Spleen (tissue), 11 donors: Measurements from ENCODE around the gene WSCD2. TPM values are rescaled to one million over a fixed set of nuclear protein-coding genes. Genes with fewer than 3 reads are reported as not detected.

Experiments used
- DNase-seq: peaks from one replicate; pipeline ENCODE4 v3.0.0-alpha.2; 2020
- H3K27ac ChIP-seq, 8 donors: fragments of 200-600 bp; sonication (generic) in 7 of 8; 1 replicate in 4 of 8; 2 replicates in 4 of 8; pipeline versions ENCODE4 v1.5.0 to v1.8.0; 2016 to 2021; ENCODE audit warnings: inconsistent platforms in 4 of 8, mild to moderate bottlenecking in 4 of 8, moderate library complexity in 1 of 8
- H3K27me3 ChIP-seq, 7 donors: fragments of 200-600 bp; sonication (generic) in 6 of 7; replicated peaks in 1 of 7; 1 replicate in 4 of 7; 2 replicates in 3 of 7; pipeline versions ENCODE4 v1.5.0 to v1.8.0; 2016 to 2021; ENCODE audit warnings: inconsistent platforms in 3 of 7, mild to moderate bottlenecking in 1 of 7
- H3K36me3 ChIP-seq, 6 donors: fragments of 200-600 bp; sonication (generic) in 5 of 6; 1 replicate in 4 of 6; 2 replicates in 2 of 6; pipeline versions ENCODE4 v1.5.0 to v1.8.0; 2016 to 2021; ENCODE audit warnings: inconsistent platforms in 2 of 6
- H3K4me1 ChIP-seq, 6 donors: fragments of 200-600 bp; sonication (generic) in 5 of 6; 1 replicate in 3 of 6; 2 replicates in 3 of 6; pipeline versions ENCODE4 v1.5.0 to v1.8.0; 2016 to 2021; ENCODE audit warnings: inconsistent platforms in 3 of 6
- H3K4me3 ChIP-seq, 8 donors: fragments of 200-600 bp; sonication (generic) in 7 of 8; 1 replicate in 4 of 8; 2 replicates in 4 of 8; pipeline versions ENCODE4 v1.5.0 to v1.8.0; 2016 to 2021; ENCODE audit warnings: inconsistent platforms in 4 of 8, mild to moderate bottlenecking in 4 of 8, moderate library complexity in 2 of 8
- H3K9me3 ChIP-seq, 8 donors: fragments of 200-600 bp; sonication (generic) in 7 of 8; 1 replicate in 4 of 8; 2 replicates in 4 of 8; pipeline versions ENCODE4 v1.5.0 to v1.8.0; 2016 to 2021; ENCODE audit warnings: inconsistent platforms in 4 of 8
- CTCF ChIP-seq, 11 experiments: fragments of 200-600 bp in 7 of 11; fragments of 450-650 bp in 4 of 11; sonication (generic) in 4 of 11; IDR thresholded peaks in 8 of 11; conservative IDR thresholded peaks in 3 of 11; 1 replicate in 7 of 11; 2 replicates in 4 of 11; pipeline versions ENCODE4 v1.4.0 to v1.8.0; 2016 to 2021; ENCODE audit warnings: antibody characterized with exemption in 11 of 11, inconsistent platforms in 4 of 11, mild to moderate bottlenecking in 1 of 11
- POLR2A ChIP-seq, 3 donors: fragments of 450-650 bp; IDR thresholded peaks; one replicate each; pipeline ENCODE4 v1.5.1; 2017; ENCODE audit warnings: antibody characterized with exemption in 3 of 3, mild to moderate bottlenecking in 1 of 3
- POLR2AphosphoS5 ChIP-seq, 3 donors: sonication (generic); formaldehyde crosslinking; IDR thresholded peaks; one replicate each; pipeline ENCODE4 v1.5.1; 2017; ENCODE audit warnings: antibody characterized with exemption in 3 of 3
- whole genome bisulfite sequencing, 5 donors: extraction: QIAGEN DNeasy Blood & Tissue Kit in 3 of 5; methylation state at CpG; one replicate each; pipeline versions ENCODE4 v1.1.5 to v1.1.7; 2013 to 2018; 5-methylcytosine and 5-hydroxymethylcytosine counted together
- intact Hi-C: fragments of 100-400 bp; cut with DNase I; formaldehyde crosslinking; loops from one replicate; pipeline ENCODE4 v1.15.0; 2023; ENCODE audit warnings: low total_unique reads
- polyA plus RNA-seq, 3 donors: library from polyadenylated mRNA; stranded (reverse); fragments of 200-250 nt; gene quantifications; one replicate each; pipeline ENCODE4 v1.2.1, GENCODE V29; 2013
- total RNA-seq, 7 donors: library from RNA; depleted of rRNA in 3 of 7; stranded (reverse); fragments of >200 nt in 3 of 7; fragmentation: NEBNext Ultra II Directional in 4 of 7; extraction: Animal tissue kit (Norgen Biotek cat#: 25700) in 4 of 7; gene quantifications; one replicate each; pipeline versions ENCODE4 v1.1.0 to v1.2.1, GENCODE V29; 2016 to 2021
- donor health status: healthy with polysubstance abuse.
- donor health status: DM: no; HTN: no; CAD: no; lungs with moderate emphysema.
- donor health status: DM: no; HTN: no; CAD: no.
- donor health status: Bipolar disorder and iron deficiency.
- donor health status: healthy.
- donor health status: DM: no; HTN: no; CAD: no.
- donor health status: DM: yes; HTN: yes; CAD: no.

WSCD2 gene
- total and polyA plus RNA-seq, 10 donors: 0.09 to 0.60 (median 0.23) TPM; not detected in 1

- DNase-seq: no peak
- no peaks in the 10 kb centered on the region for H3K36me3 ChIP-seq
- intact Hi-C loops: no loop called here
- no peaks in the 10 kb centered on the region for H3K9me3 ChIP-seq
- no peak overlapping the region for H3K27ac ChIP-seq
- no peak for TF ChIP-seq CTCF (IDR thresholded peaks at IDR 0.05 in 8 of 11, conservative IDR thresholded peaks at IDR 0.05 in 3 of 11)
- no peak for TF ChIP-seq POLR2AphosphoS5 (IDR thresholded peaks at IDR 0.05)
- TF ChIP-seq POLR2A (IDR thresholded peaks at IDR 0.05): no peak
- H3K4me1 ChIP-seq: no peaks in the 10 kb centered on the region
- H3K27me3 ChIP-seq: peaks cover 0 to 53% (median 0%) of the 10 kb centered on the region in 7 donors
- no peak overlapping the region for H3K4me3 ChIP-seq
- 34 to 56% (median 39%) methylated on average over 3 of the region's 3 CpGs for WGBS, 5 donors
Measured at GRCh38 chr12:108231109-108231905, 102.2 kb downstream of the WSCD2 start.

GRCh38 chr12:108231909-108232434 is 102.9 kb downstream of the WSCD2 start:
- Histone ChIP-seq H3K4me3 (no peak overlapping the region), H3K27ac (no peak overlapping the region), H3K27me3 (peaks cover 0 to 59% (median 0%) of the 10 kb centered on the region in 7 donors), H3K36me3 (no peaks in the 10 kb centered on the region), H3K4me1 (no peaks in the 10 kb centered on the region), H3K9me3 (peaks cover 0 to under 1% (median 0%) of the 10 kb centered on the region in 8 donors)
- intact Hi-C loops: no loop called here
- no peak for DNase-seq
- no peak for TF ChIP-seq POLR2AphosphoS5 (IDR thresholded peaks at IDR 0.05)
- TF ChIP-seq POLR2A (IDR thresholded peaks at IDR 0.05): no peak
- TF ChIP-seq CTCF (IDR thresholded peaks at IDR 0.05 in 8 of 11, conservative IDR thresholded peaks at IDR 0.05 in 3 of 11): no peak
- 83 to 92% (median 83%) methylated on average over 6 of the region's 6 CpGs for WGBS, 5 donors

GRCh38 chr12:108232565-108232964 is 103.5 kb downstream of the WSCD2 start:
- no peaks in the 10 kb centered on the region for H3K4me1 ChIP-seq
- 65 to 86% (median 77%) methylated on average over 6 of the region's 6 CpGs for WGBS, 5 donors
- H3K27me3 ChIP-seq: peaks cover 0 to 65% (median 0%) of the 10 kb centered on the region in 7 donors
- intact Hi-C loops: no loop called here
- no peak overlapping the region for H3K27ac ChIP-seq
- no peak for DNase-seq
- H3K36me3 ChIP-seq: no peaks in the 10 kb centered on the region
- TF ChIP-seq POLR2A (IDR thresholded peaks at IDR 0.05): no peak
- TF ChIP-seq CTCF (IDR thresholded peaks at IDR 0.05 in 8 of 11, conservative IDR thresholded peaks at IDR 0.05 in 3 of 11): no peak
- TF ChIP-seq POLR2AphosphoS5 (IDR thresholded peaks at IDR 0.05): no peak
- peaks cover 0 to 6% (median 0%) of the 10 kb centered on the region in 8 donors for H3K9me3 ChIP-seq
- H3K4me3 ChIP-seq: no peak overlapping the region

- no peak for DNase-seq
- H3K4me1 ChIP-seq: no peaks in the 10 kb centered on the region
- intact Hi-C loops: no loop called here
- TF ChIP-seq CTCF (IDR thresholded peaks at IDR 0.05 in 8 of 11, conservative IDR thresholded peaks at IDR 0.05 in 3 of 11): peak in 1 of 11 experiments; percentile 9
- no peak for TF ChIP-seq POLR2A (IDR thresholded peaks at IDR 0.05)
- WGBS, 5 donors: 76 to 87% (median 77%) methylated on average over 6 of the region's 6 CpGs
- no peak overlapping the region for H3K27ac ChIP-seq
- no peak overlapping the region for H3K4me3 ChIP-seq
- no peaks in the 10 kb centered on the region for H3K36me3 ChIP-seq
- peaks cover 0 to 59% (median 3%) of the 10 kb centered on the region in 7 donors for H3K27me3 ChIP-seq
- H3K9me3 ChIP-seq: peaks cover 0 to 9% (median 0%) of the 10 kb centered on the region in 8 donors
Measured at GRCh38 chr12:108234158-108234557, 105.1 kb downstream of the WSCD2 start.
